ENCODE results near the gene DMRT2. TPM values are rescaled to one million over a fixed set of nuclear protein-coding genes. Genes with fewer than 3 reads are reported as not detected.

The DMRT2 gene
- total and polyA plus RNA-seq, 2 experiments from 2014 or later, result 0.19 TPM; not detected in 1

GRCh38 chr9:1094749-1095148 is 44.6 kb downstream of the DMRT2 start:
- H3K27me3 ChIP-seq (replicated peaks; ENCODE audit: insufficient read depth), result 0 out of 2 replicates have a peak, but pooled peaks cover 3% of the 10 kb centered on the region
- in situ Hi-C loops (cut with MboI), result no loop called here
- no peaks in the 10 kb centered on the region for H3K4me1 ChIP-seq (ENCODE audit: insufficient read depth)
- H3K79me2 ChIP-seq (ENCODE audit: insufficient read depth), result no peaks in the 10 kb centered on the region
- no peaks in the 10 kb centered on the region for H3K36me3 ChIP-seq (ENCODE audit: low read depth)
- no peak overlapping the region for H3K9ac ChIP-seq
- WGBS, 2 experiments (ENCODE audit: low coverage in 1 of 2, low lambda C conversion rate in 2 of 2, missing lambda C conversion rate in 2 of 2), result 64 to 65% methylated on average over 3 of the region's 3 CpGs
- TF ChIP-seq EZH2 (IDR thresholded peaks at IDR 0.05; ENCODE audit: insufficient read depth, poor library complexity, severe bottlenecking) (no peak), EZH2phosphoT487 (IDR thresholded peaks at IDR 0.05; ENCODE audit: insufficient read depth, low read depth) (no peak)
- no peak overlapping the region for H3K4me3 ChIP-seq
- no peak overlapping the region for H3K27ac ChIP-seq
- DNase-seq, result no peak
- no peak overlapping the region for H2AFZ ChIP-seq
- H3K4me2 ChIP-seq (ENCODE audit: unreplicated experiment), result no peak overlapping the region
- no peaks in the 10 kb centered on the region for H3F3A ChIP-seq (ENCODE audit: insufficient read depth)
- no peaks in the 10 kb centered on the region for H4K20me1 ChIP-seq (ENCODE audit: insufficient read depth)
- H3K9me2 ChIP-seq (ENCODE audit: insufficient read depth), result no peaks in the 10 kb centered on the region
- H3K9me3 ChIP-seq (ENCODE audit: low read depth), result no peaks in the 10 kb centered on the region

GRCh38 chr9:1096155-1096964 is 46.2 kb downstream of the DMRT2 start:
- H3K4me1 ChIP-seq (ENCODE audit: insufficient read depth), result no peaks in the 10 kb centered on the region
- H3K4me2 ChIP-seq (ENCODE audit: unreplicated experiment), result no peak overlapping the region
- no peaks in the 10 kb centered on the region for H3K36me3 ChIP-seq (ENCODE audit: low read depth)
- H3K9me3 ChIP-seq (ENCODE audit: low read depth), result no peaks in the 10 kb centered on the region
- no peak overlapping the region for H3K4me3 ChIP-seq
- no peaks in the 10 kb centered on the region for H3K9me2 ChIP-seq (ENCODE audit: insufficient read depth)
- no peaks in the 10 kb centered on the region for H4K20me1 ChIP-seq (ENCODE audit: insufficient read depth)
- H3K79me2 ChIP-seq (ENCODE audit: insufficient read depth), result no peaks in the 10 kb centered on the region
- 55 to 57% methylated on average over 9 of the region's 9 CpGs for WGBS, 2 experiments (ENCODE audit: low coverage in 1 of 2, low lambda C conversion rate in 2 of 2, missing lambda C conversion rate in 2 of 2)
- H3K27me3 ChIP-seq (replicated peaks; ENCODE audit: insufficient read depth), result 0 out of 2 replicates have a peak, but pooled peaks cover 10% of the 10 kb centered on the region
- DNase-seq, result no peak
- TF ChIP-seq EZH2 (IDR thresholded peaks at IDR 0.05; ENCODE audit: insufficient read depth, poor library complexity, severe bottlenecking), result no peak
- no peak for TF ChIP-seq EZH2phosphoT487 (IDR thresholded peaks at IDR 0.05; ENCODE audit: insufficient read depth, low read depth)
- in situ Hi-C loops (cut with MboI), result no loop called here
- H3F3A ChIP-seq (ENCODE audit: insufficient read depth), result no peaks in the 10 kb centered on the region
- H2AFZ ChIP-seq, result no peak overlapping the region
- no peak overlapping the region for H3K9ac ChIP-seq
- no peak overlapping the region for H3K27ac ChIP-seq

- Histone ChIP-seq H3K27me3 (replicated peaks; ENCODE audit: insufficient read depth) (peaks cover 21% of the 10 kb centered on the region; the same call in 1 of the 2 replicates), H3K9ac (no peak overlapping the region), H3K27ac (no peak overlapping the region), H3K4me2 (ENCODE audit: unreplicated experiment) (no peak overlapping the region), H3K9me2 (ENCODE audit: insufficient read depth) (no peaks in the 10 kb centered on the region), H2AFZ (no peak overlapping the region), H4K20me1 (ENCODE audit: insufficient read depth) (no peaks in the 10 kb centered on the region), H3K36me3 (ENCODE audit: low read depth) (no peaks in the 10 kb centered on the region), H3K4me3 (no peak overlapping the region), H3K79me2 (ENCODE audit: insufficient read depth) (no peaks in the 10 kb centered on the region), H3F3A (ENCODE audit: insufficient read depth) (no peaks in the 10 kb centered on the region), H3K4me1 (ENCODE audit: insufficient read depth) (no peaks in the 10 kb centered on the region), H3K9me3 (ENCODE audit: low read depth) (no peaks in the 10 kb centered on the region)
- DNase-seq, result no peak
- TF ChIP-seq EZH2 (IDR thresholded peaks at IDR 0.05; ENCODE audit: insufficient read depth, poor library complexity, severe bottlenecking) (no peak), EZH2phosphoT487 (IDR thresholded peaks at IDR 0.05; ENCODE audit: insufficient read depth, low read depth) (no peak)
- in situ Hi-C loops (cut with MboI), result no loop called here
These were observed 48.4 kb downstream of the DMRT2 start for GRCh38 chr9:1098551-1098950.

GRCh38 chr9:1100201-1100600 is 50.0 kb downstream of the DMRT2 start:
- Histone ChIP-seq H3K36me3 (ENCODE audit: low read depth) (no peaks in the 10 kb centered on the region), H3K27me3 (replicated peaks; ENCODE audit: insufficient read depth) (peaks cover 21% of the 10 kb centered on the region; the same call in 1 of the 2 replicates), H3K79me2 (ENCODE audit: insufficient read depth) (no peaks in the 10 kb centered on the region), H3K9ac (no peak overlapping the region), H3K27ac (no peak overlapping the region), H4K20me1 (ENCODE audit: insufficient read depth) (no peaks in the 10 kb centered on the region), H3K4me1 (ENCODE audit: insufficient read depth) (no peaks in the 10 kb centered on the region), H3K9me2 (ENCODE audit: insufficient read depth) (no peaks in the 10 kb centered on the region), H3F3A (ENCODE audit: insufficient read depth) (no peaks in the 10 kb centered on the region), H3K9me3 (ENCODE audit: low read depth) (no peaks in the 10 kb centered on the region), H2AFZ (no peak overlapping the region), H3K4me3 (no peak overlapping the region), H3K4me2 (ENCODE audit: unreplicated experiment) (no peak overlapping the region)
- no peak for TF ChIP-seq EZH2 (IDR thresholded peaks at IDR 0.05; ENCODE audit: insufficient read depth, poor library complexity, severe bottlenecking)
- TF ChIP-seq EZH2phosphoT487 (IDR thresholded peaks at IDR 0.05; ENCODE audit: insufficient read depth, low read depth), result no peak
- no peak for DNase-seq
- in situ Hi-C loops (cut with MboI), result no loop called here
- WGBS, 2 experiments (ENCODE audit: low coverage in 1 of 2, low lambda C conversion rate in 2 of 2, missing lambda C conversion rate in 2 of 2), result 43 to 44% methylated on average over 2 of the region's 2 CpGs
